GM18909 (cell line): ENCODE data around the gene PSPH.
"Not testable (repeated sequence)": the region's sequence is repeated elsewhere in the genome, so short reads cannot be mapped to it uniquely, and the experiment has no call there.

Source experiments
- ATAC-seq: cut with Tn5 transposase; IDR thresholded peaks from one replicate; pipeline ENCODE4 v1.9.1; 2021; ENCODE audit warnings: mild to moderate bottlenecking; ENCODE audit not compliant: unreplicated experiment, poor library complexity

Gene PSPH

GRCh38 chr7:56063882-56064625 is 12.8 kb upstream of the PSPH start, which contains the start of gene SUMF2:
SUMF2 (plus strand) TSS chr7:56064286; CDS start chr7:56064312, 26 bp downstream.
- peak; percentile 90 for ATAC-seq

GRCh38 chr7:56063500-56063881 is 12.2 kb upstream of the PSPH start:
- ATAC-seq = no peak

GRCh38 chr7:56062382-56062781 is 11.1 kb upstream of the PSPH start:
- no peak for ATAC-seq

- no peak for ATAC-seq
These were observed 2.7 kb upstream of the PSPH start for GRCh38 chr7:56053993-56054392.

- ATAC-seq = no peak
These were observed 2.1 kb upstream of the PSPH start for GRCh38 chr7:56053379-56053778.

GRCh38 chr7:56051053-56051338 is 248 bp downstream of the PSPH start:
- ATAC-seq = no peak

DNA sequence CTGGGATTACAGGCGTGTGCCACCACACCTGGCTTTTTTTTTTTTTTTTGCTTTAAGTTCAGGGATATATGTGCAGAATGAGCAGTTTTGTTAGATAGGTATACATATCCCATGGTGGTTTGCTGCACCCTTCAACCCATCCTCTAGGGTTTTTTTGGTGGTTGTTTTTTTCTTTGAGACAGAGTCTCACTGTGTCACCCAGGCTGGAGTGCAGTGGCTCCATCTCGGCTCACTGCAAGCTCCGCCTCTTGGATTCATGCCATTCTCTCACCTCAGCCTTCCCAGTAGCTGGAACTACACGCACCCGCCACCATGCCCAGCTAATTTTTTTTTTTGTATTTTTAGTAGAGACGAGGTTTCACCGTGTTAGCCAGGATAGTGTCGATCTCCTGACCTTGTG is 2.5 kb downstream of the PSPH start:
- not testable (repeated sequence) for ATAC-seq

DNA sequence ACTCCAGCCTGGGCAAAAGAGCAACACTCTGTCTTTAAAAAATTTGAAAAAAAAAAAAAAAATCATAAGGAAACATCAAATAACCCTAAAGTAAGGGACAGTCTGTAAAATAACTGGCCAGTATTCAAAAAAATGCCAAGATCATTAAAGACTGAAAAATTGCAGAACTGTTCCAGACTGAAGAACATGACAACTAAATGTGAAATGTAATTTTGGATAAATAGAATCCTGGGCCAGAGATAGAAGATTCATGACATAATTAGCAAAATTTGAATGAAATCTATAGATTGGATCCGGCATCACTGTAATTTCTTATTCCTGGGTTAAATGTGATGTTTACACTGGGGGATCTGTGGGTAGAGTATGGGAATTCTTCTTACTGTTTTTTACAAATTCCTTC is 3.0 kb downstream of the PSPH start:
- no peak for ATAC-seq

DNA sequence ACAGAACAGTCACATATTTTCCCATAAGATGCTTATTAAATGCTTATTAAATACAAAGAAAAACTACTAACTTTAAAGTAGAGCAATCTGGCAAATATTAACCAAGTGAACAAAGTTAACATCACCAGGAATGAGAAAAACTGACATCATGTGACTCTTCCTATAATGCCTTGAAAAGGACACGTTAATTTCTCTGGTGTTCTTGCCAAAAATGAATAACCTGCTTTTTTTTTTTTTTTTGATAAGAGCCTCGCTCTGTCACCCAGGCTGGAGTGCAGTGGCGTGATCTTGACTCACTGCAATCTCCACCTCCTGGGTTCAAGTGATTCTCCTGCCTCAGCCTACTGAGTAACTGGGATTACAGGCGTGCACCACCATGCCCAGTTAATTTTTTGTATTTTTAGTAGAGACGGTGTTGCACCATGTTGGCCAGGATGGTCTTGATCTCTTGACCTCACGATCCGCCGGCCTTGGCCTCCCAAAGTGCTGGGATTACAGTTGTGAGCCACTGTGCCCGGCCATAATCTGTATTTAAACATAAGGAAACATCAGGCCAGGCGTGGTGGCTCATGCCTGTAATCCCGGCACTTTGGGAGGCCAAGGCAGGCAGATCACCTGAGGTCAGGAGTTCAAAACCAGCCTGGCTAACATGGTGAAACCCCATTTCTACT is 3.7 kb downstream of the PSPH start:
- ATAC-seq = not testable (repeated sequence)

DNA sequence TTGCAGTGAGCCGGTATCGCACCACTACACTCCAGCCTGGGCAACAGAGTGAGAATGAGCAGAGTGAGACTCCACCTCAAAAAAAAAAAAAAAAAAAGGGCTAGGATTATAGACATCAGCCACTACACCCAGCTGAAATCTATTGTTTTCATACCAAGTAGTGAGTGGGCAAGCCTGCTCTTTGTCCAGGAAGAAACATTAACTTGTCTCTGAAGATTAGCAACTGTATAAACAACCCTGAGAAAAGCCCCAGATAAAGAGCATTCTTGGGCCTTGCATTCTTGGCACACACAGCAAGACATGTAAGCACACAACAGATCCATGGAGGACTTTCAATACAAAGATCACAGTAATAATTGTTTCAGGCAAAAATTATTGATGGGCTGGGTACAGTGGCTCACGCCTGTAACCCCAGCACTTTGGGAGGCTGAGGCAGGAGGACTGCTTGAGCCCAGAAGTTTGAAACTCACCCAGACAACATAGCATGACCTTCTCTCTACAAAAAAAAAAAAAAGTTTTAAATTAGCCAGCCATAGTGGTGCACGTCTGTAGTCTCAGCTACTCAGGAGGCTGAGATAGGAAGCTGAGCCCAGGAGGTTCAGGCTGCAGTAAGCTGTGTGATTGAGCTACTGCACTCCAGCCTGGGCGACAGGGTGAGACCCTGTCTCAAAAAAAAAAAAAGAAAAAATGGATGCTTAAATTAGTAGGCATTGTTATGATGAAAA is 4.4 kb downstream of the PSPH start:
- no peak for ATAC-seq

GRCh38 chr7:56045758-56046157 is 5.5 kb downstream of the PSPH start:
- ATAC-seq = not testable (repeated sequence)

DNA sequence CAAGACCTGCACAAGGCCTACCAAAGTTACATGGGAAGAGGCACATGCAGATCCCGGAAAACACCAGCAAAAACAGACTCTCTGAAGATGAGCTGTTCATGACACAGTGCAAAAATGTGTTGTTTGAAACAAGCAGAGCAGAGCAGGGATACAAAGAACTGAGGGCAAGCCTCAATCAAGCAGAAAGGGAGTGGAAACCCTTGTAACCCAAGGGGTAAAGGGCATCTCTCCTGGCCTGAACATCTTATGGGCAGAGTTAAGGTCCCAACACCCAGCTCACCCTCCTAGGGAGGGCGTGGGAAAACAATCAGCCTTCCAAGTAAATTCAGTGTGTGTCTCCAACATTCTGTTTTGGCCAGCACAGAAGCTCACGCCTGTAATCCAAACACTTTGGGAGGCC is 10.5 kb downstream of the PSPH start:
- no peak for ATAC-seq

GRCh38 chr7:56033671-56034432 is 17.4 kb downstream of the PSPH start:
- peak; percentile 99 for ATAC-seq

- ATAC-seq = not testable (repeated sequence)
These were observed 18.7 kb downstream of the PSPH start for GRCh38 chr7:56032578-56032977.

DNA sequence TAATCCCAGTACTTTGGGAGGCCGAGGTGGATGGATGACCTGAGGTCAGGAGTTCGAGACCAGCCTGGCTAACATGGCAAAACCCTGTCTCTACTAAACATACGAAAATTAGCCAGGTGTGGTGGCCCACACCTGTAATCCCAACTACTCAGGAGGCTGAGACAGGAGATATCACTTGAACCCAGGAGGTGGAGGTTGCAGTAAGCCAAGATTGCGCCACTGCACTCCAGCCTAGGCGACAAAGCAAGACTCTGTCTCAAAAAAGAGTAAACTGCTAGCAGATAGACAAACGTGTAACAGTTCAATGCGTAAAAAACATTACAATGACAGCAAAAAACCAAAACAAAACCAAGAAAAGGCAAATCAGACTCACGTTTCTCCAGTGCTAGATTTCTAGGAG is 19.7 kb downstream of the PSPH start:
- ATAC-seq = not testable (repeated sequence)

GRCh38 chr7:56030340-56030739 is 20.9 kb downstream of the PSPH start:
- no peak for ATAC-seq

DNA sequence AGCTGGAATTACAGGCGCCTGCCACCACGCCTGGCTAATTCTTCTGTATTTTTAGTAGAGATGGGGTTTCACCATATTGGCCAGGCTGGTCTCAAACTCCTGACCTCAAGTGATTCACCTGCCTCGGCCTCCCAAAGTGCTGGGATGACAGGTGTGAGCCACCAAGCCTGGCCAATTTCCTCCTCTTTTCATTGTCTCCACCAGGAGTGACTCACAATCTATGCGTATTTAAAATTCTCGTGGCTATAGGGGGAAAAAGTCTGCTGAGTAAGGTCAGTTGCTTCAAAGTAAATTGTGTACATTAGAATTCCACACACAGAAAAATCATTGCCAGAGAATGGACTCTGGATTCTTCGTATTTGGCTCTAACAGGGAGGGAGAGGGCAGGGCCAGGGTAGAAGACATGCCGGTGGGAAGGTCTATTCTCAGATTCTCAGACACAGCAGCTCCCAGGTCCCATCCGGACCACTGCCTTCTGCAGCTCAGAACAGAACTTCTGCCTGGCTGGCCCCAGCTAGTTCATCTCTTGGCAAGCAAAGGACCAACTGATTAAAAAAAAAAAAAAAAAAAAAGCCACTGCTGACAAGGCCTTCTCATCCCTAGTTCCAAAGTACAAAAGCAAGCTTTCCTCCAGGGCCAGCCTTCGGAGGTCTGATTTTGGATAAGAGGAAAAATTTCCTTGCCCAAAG is 22.2 kb downstream of the PSPH start:
- no peak for ATAC-seq

GRCh38 chr7:56026538-56026937 is 24.7 kb downstream of the PSPH start:
- ATAC-seq = no peak

DNA sequence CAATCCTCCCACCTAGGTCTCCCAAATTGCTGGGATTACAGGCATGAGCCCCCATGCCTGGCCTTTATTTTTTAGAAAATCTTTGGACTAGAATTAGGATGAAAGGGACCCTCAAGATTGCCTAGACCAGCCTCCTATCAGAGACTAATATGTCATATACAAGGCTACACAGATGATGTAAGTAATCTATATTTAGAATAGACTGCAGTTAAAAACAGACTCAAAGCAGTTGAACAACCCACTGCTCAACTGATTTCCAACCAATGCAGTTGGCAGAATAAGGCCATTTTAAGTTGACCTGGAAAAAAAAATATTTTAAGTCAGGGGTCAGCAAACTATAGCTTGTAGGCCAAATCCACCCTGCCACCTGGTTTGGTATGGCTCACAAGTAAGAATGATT is 27.7 kb downstream of the PSPH start:
- no peak for ATAC-seq

DNA sequence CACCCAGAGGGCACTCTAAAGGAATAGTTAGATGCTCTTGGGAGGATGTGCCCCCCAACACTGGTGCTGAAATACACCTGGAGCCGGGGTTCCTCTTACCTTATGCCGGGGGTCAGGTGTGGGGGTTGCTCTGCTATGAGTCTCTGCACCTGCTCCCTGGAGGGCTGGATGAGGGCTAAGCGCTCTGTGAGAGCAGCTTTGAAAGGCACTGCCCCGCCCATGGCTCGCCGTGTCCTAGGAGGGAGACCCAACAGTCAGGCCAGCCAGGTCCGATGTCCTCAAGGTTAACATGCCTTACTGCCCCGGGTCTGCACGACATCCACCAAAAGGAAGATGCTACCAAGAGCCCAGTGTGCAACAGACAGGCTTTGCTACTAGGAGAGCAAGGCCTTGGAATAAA is 31.7 kb downstream of the PSPH start:
- ATAC-seq = no peak
